ENCODE measurements around the gene ADGRG2.

The ADGRG2 gene

GRCh38 chrX:19156186-19156585 lies 33.9 kb upstream of the ADGRG2 start:
- no peak for ATAC-seq (ENCODE audit: insufficient read depth, low read depth)
- no peaks in the 10 kb centered on the region for H3K79me2 ChIP-seq (ENCODE audit: insufficient read depth, low read length)
- H3K27me3 ChIP-seq (ENCODE audit: insufficient read depth, low read length, poor library complexity) = no peaks in the 10 kb centered on the region
- H3K36me3 ChIP-seq (ENCODE audit: insufficient read depth, low read length) = no peaks in the 10 kb centered on the region
- H2AFZ ChIP-seq (ENCODE audit: low read depth, low read length) = no peak overlapping the region
- no peak for DNase-seq
- no peak overlapping the region for H3K27ac ChIP-seq (ENCODE audit: low read length)
- no peaks in the 10 kb centered on the region for H3K9me3 ChIP-seq (ENCODE audit: insufficient read depth, low read length, severe bottlenecking)
- H3K9ac ChIP-seq (ENCODE audit: low read depth, low read length) = no peak overlapping the region
- no peak overlapping the region for H3K4me2 ChIP-seq (ENCODE audit: insufficient read depth, low read length)
- H3K4me3 ChIP-seq (ENCODE audit: low read depth in 1 of 2, low read length in 2 of 2) = no peak overlapping the region
- no peaks in the 10 kb centered on the region for H3K4me1 ChIP-seq (ENCODE audit: insufficient read depth, low read length)
- no peak for TF ChIP-seq EZH2 (IDR thresholded peaks at IDR 0.05; ENCODE audit: borderline replicate concordance, low read depth, low read length, severe bottlenecking)
- TF ChIP-seq, protein P1, sequence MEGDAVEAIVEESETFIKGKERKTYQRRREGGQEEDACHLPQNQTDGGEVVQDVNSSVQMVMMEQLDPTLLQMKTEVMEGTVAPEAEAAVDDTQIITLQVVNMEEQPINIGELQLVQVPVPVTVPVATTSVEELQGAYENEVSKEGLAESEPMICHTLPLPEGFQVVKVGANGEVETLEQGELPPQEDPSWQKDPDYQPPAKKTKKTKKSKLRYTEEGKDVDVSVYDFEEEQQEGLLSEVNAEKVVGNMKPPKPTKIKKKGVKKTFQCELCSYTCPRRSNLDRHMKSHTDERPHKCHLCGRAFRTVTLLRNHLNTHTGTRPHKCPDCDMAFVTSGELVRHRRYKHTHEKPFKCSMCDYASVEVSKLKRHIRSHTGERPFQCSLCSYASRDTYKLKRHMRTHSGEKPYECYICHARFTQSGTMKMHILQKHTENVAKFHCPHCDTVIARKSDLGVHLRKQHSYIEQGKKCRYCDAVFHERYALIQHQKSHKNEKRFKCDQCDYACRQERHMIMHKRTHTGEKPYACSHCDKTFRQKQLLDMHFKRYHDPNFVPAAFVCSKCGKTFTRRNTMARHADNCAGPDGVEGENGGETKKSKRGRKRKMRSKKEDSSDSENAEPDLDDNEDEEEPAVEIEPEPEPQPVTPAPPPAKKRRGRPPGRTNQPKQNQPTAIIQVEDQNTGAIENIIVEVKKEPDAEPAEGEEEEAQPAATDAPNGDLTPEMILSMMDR (IDR thresholded peaks at IDR 0.05; ENCODE audit: borderline replicate concordance, extremely low read depth, low read length, poor library complexity, severe bottlenecking) = no peak
- H4K20me1 ChIP-seq (ENCODE audit: insufficient read depth, low read length) = no peaks in the 10 kb centered on the region

DNA sequence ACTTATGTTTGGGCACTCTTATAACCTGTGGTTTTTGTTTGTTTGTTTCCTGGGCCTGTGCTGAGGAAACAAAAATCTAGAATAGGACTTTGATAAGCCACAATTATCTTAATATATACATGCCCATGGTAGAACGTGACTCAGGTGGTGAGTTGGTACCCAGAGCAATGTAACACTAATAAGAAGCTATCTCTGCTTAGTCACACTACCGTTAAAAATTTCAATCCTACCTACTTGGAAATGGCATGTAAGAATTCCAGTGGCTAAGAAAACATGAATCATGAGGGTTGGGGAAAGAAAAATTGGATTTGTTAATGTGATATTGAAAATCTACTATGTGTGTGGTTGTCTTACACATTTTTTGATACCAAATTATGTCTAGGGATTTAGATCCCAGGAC lies 30.5 kb upstream of the ADGRG2 start:
- no peaks in the 10 kb centered on the region for H3K79me2 ChIP-seq (ENCODE audit: insufficient read depth, low read length)
- no peak for ATAC-seq (ENCODE audit: insufficient read depth, low read depth)

GRCh38 chrX:19137067-19137466 lies 14.8 kb upstream of the ADGRG2 start:
- Histone ChIP-seq H3K9ac (ENCODE audit: low read depth, low read length) (no peak overlapping the region), H3K4me2 (ENCODE audit: insufficient read depth, low read length) (no peak overlapping the region), H2AFZ (ENCODE audit: low read depth, low read length) (no peak overlapping the region), H3K9me3 (ENCODE audit: insufficient read depth, low read length, severe bottlenecking) (no peaks in the 10 kb centered on the region), H3K27me3 (ENCODE audit: insufficient read depth, low read length, poor library complexity) (no peaks in the 10 kb centered on the region), H3K27ac (ENCODE audit: low read length) (no peak overlapping the region), H3K4me1 (ENCODE audit: insufficient read depth, low read length) (no peaks in the 10 kb centered on the region), H3K36me3 (ENCODE audit: insufficient read depth, low read length) (no peaks in the 10 kb centered on the region), H3K79me2 (ENCODE audit: insufficient read depth, low read length) (no peaks in the 10 kb centered on the region), H4K20me1 (ENCODE audit: insufficient read depth, low read length) (no peaks in the 10 kb centered on the region), H3K4me3 (ENCODE audit: low read depth in 1 of 2, low read length in 2 of 2) (no peak overlapping the region)
- no peak for TF ChIP-seq EZH2 (IDR thresholded peaks at IDR 0.05; ENCODE audit: borderline replicate concordance, low read depth, low read length, severe bottlenecking)
- TF ChIP-seq, protein P1 (IDR thresholded peaks at IDR 0.05; ENCODE audit: borderline replicate concordance, extremely low read depth, low read length, poor library complexity, severe bottlenecking) = no peak
- ATAC-seq (ENCODE audit: insufficient read depth, low read depth) (no peak), DNase-seq (no peak)

More for the DNA sequence above, 30.5 kb upstream of the ADGRG2 start:
- H3K27me3 ChIP-seq (ENCODE audit: insufficient read depth, low read length, poor library complexity) = no peaks in the 10 kb centered on the region
- TF ChIP-seq EZH2 (IDR thresholded peaks at IDR 0.05; ENCODE audit: borderline replicate concordance, low read depth, low read length, severe bottlenecking) = no peak
- TF ChIP-seq, protein P1 (IDR thresholded peaks at IDR 0.05; ENCODE audit: borderline replicate concordance, extremely low read depth, low read length, poor library complexity, severe bottlenecking) = no peak
- H3K4me2 ChIP-seq (ENCODE audit: insufficient read depth, low read length) = no peak overlapping the region
- no peaks in the 10 kb centered on the region for H3K4me1 ChIP-seq (ENCODE audit: insufficient read depth, low read length)
- H3K9me3 ChIP-seq (ENCODE audit: insufficient read depth, low read length, severe bottlenecking) = no peaks in the 10 kb centered on the region
- H2AFZ ChIP-seq (ENCODE audit: low read depth, low read length) = no peak overlapping the region
- no peak overlapping the region for H3K9ac ChIP-seq (ENCODE audit: low read depth, low read length)
- no peak overlapping the region for H3K4me3 ChIP-seq (ENCODE audit: low read depth in 1 of 2, low read length in 2 of 2)
- no peak for DNase-seq
- no peaks in the 10 kb centered on the region for H4K20me1 ChIP-seq (ENCODE audit: insufficient read depth, low read length)
- H3K36me3 ChIP-seq (ENCODE audit: insufficient read depth, low read length) = no peaks in the 10 kb centered on the region
- no peak overlapping the region for H3K27ac ChIP-seq (ENCODE audit: low read length)

- Histone ChIP-seq H3K27ac (ENCODE audit: low read length) (no peak overlapping the region), H3K79me2 (ENCODE audit: insufficient read depth, low read length) (no peaks in the 10 kb centered on the region), H3K4me2 (ENCODE audit: insufficient read depth, low read length) (no peak overlapping the region), H3K9me3 (ENCODE audit: insufficient read depth, low read length, severe bottlenecking) (no peaks in the 10 kb centered on the region), H3K27me3 (ENCODE audit: insufficient read depth, low read length, poor library complexity) (no peaks in the 10 kb centered on the region), H2AFZ (ENCODE audit: low read depth, low read length) (no peak overlapping the region), H3K9ac (ENCODE audit: low read depth, low read length) (no peak overlapping the region), H3K4me3 (ENCODE audit: low read depth in 1 of 2, low read length in 2 of 2) (no peak overlapping the region), H3K4me1 (ENCODE audit: insufficient read depth, low read length) (no peaks in the 10 kb centered on the region), H3K36me3 (ENCODE audit: insufficient read depth, low read length) (no peaks in the 10 kb centered on the region), H4K20me1 (ENCODE audit: insufficient read depth, low read length) (no peaks in the 10 kb centered on the region)
- no peak for TF ChIP-seq EZH2 (IDR thresholded peaks at IDR 0.05; ENCODE audit: borderline replicate concordance, low read depth, low read length, severe bottlenecking)
- TF ChIP-seq, protein P1 (IDR thresholded peaks at IDR 0.05; ENCODE audit: borderline replicate concordance, extremely low read depth, low read length, poor library complexity, severe bottlenecking) = no peak
- no peak for ATAC-seq (ENCODE audit: insufficient read depth, low read depth)
- no peak for DNase-seq
Observed at GRCh38 chrX:19133784-19134183, 11.5 kb upstream of the ADGRG2 start.
